GM12891 (cell line): ENCODE measurements around the gene RALGAPA1.

Experiments used
- POLR2A ChIP-seq: IDR thresholded peaks from 2 replicates; pipeline ENCODE4 v1.6.1; 2011; ENCODE audit warnings: low read depth, low read length, control low read depth
- POLR2AphosphoS5 ChIP-seq: IDR thresholded peaks from 2 replicates; pipeline ENCODE4 v1.6.1; 2011; ENCODE audit warnings: low read depth, low read length, control low read depth
- TAF1 ChIP-seq: IDR thresholded peaks from 2 replicates; pipeline ENCODE4 v1.6.1; 2011; ENCODE audit warnings: low read depth, low read length, control low read depth

- TF ChIP-seq POLR2A (no peak), POLR2AphosphoS5 (no peak), TAF1 (no peak)
Observed at GRCh38 chr14:35519986-35520385, 289.1 kb downstream of the RALGAPA1 start.
